ENCODE results near the gene UBE3B.

The UBE3B gene

DNA sequence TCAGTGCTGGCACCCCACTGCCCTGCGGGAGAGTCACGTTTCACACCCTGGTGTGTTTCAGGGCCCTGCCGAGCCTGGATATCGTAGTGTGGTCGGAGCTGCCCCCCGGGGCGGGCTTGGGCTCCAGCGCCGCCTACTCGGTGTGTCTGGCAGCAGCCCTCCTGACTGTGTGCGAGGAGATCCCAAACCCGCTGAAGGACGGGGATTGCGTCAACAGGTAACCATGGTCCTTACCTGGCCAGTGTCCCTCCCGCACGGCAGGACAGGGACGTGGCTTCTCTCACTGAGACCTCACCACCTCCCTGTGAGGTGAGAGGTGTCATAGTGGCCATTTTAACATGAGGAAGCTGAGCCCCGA is 103.9 kb downstream of the UBE3B start:
- no peaks in the 10 kb centered on the region; the same call in 1 of the 2 replicates for H4K20me1 ChIP-seq (ENCODE audit: control insufficient read depth, insufficient read depth, low read depth, low read length)
- no peaks in the 10 kb centered on the region for H3K27me3 ChIP-seq (ENCODE audit: control insufficient read depth, low read length)
- H3K36me3 ChIP-seq (ENCODE audit: control insufficient read depth, low read length) = peaks cover 78% of the 10 kb centered on the region
- no peaks in the 10 kb centered on the region for H3K4me1 ChIP-seq (ENCODE audit: control insufficient read depth, low read length)
- no peak overlapping the region for H3K27ac ChIP-seq (ENCODE audit: low read depth, low read length)
- no peak overlapping the region for H3K4me2 ChIP-seq (ENCODE audit: low read length)
- peaks cover 7% of the 10 kb centered on the region for H3K79me2 ChIP-seq (ENCODE audit: control insufficient read depth, low read length)
- no peak overlapping the region for H3K4me3 ChIP-seq (ENCODE audit: low read length)
- no peaks in the 10 kb centered on the region for H3K9me3 ChIP-seq (ENCODE audit: control insufficient read depth, insufficient read depth, low read length)
- no peak for TF ChIP-seq EZH2phosphoT487 (IDR thresholded peaks at IDR 0.05; ENCODE audit: borderline replicate concordance, low read length)
- TF ChIP-seq, protein P1, sequence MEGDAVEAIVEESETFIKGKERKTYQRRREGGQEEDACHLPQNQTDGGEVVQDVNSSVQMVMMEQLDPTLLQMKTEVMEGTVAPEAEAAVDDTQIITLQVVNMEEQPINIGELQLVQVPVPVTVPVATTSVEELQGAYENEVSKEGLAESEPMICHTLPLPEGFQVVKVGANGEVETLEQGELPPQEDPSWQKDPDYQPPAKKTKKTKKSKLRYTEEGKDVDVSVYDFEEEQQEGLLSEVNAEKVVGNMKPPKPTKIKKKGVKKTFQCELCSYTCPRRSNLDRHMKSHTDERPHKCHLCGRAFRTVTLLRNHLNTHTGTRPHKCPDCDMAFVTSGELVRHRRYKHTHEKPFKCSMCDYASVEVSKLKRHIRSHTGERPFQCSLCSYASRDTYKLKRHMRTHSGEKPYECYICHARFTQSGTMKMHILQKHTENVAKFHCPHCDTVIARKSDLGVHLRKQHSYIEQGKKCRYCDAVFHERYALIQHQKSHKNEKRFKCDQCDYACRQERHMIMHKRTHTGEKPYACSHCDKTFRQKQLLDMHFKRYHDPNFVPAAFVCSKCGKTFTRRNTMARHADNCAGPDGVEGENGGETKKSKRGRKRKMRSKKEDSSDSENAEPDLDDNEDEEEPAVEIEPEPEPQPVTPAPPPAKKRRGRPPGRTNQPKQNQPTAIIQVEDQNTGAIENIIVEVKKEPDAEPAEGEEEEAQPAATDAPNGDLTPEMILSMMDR (IDR thresholded peaks at IDR 0.05; ENCODE audit: low read depth, low read length, poor library complexity, severe bottlenecking) = no peak
- no peaks in the 10 kb centered on the region for H3K9me2 ChIP-seq (replicated peaks; ENCODE audit: control insufficient read depth, low read length)
- H3F3A ChIP-seq (ENCODE audit: control insufficient read depth, insufficient read depth) = no peaks in the 10 kb centered on the region

DNA sequence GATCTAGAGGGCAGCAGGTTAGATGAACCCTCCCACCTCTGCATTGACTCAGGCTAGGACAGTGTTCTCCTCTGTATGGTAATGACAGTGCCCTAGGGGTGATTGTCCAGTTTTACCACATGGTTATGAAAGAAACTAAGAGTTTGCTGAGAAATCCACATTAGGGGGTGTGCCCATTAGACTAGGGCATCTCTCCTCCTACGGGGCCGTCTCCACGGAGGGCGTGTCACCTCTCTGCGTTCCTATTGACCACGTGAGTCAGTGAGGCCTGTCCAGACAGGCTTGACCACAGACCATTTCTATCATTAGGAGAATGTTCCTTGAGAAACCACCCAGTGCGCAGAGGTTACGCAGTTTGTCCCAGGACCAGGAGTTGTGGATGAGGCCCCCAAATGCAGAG is 104.4 kb downstream of the UBE3B start:
- no peaks in the 10 kb centered on the region for H3K9me3 ChIP-seq (ENCODE audit: control insufficient read depth, insufficient read depth, low read length)

DNA sequence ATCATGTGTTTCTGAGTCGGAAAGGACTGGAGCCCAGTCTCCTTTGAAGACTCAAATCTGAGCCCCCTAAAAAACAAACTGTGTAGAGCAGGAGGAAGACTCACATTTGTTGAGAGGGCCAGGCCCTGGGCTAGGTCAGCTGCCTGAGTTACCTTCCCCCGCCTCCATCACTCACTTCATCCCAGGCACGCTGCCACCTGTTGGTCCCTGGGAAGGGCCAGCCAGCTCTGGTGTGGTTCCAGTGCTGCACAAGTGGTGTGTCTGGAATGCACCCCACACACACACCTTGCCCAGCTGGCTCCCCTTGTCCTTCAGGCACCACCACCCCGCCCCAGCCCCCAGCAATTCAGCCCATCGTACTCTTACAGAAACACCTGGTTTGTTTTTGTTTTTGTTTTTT is 105.2 kb downstream of the UBE3B start:
- H3K27ac ChIP-seq (ENCODE audit: low read depth, low read length) = no peak overlapping the region
- H3K79me2 ChIP-seq (ENCODE audit: control insufficient read depth, low read length) = peaks cover 4% of the 10 kb centered on the region; the same call in 1 of the 2 replicates
- H3F3A ChIP-seq (ENCODE audit: control insufficient read depth, insufficient read depth) = no peaks in the 10 kb centered on the region
- H3K9me2 ChIP-seq (replicated peaks; ENCODE audit: control insufficient read depth, low read length) = no peaks in the 10 kb centered on the region
- no peak overlapping the region for H3K4me2 ChIP-seq (ENCODE audit: low read length)
- H3K27me3 ChIP-seq (ENCODE audit: control insufficient read depth, low read length) = no peaks in the 10 kb centered on the region
- no peak overlapping the region for H3K4me3 ChIP-seq (ENCODE audit: low read length)
- no peaks in the 10 kb centered on the region; the same call in 1 of the 2 replicates for H4K20me1 ChIP-seq (ENCODE audit: control insufficient read depth, insufficient read depth, low read depth, low read length)
- no peaks in the 10 kb centered on the region for H3K4me1 ChIP-seq (ENCODE audit: control insufficient read depth, low read length)
- H3K36me3 ChIP-seq (ENCODE audit: control insufficient read depth, low read length) = peaks cover 80% of the 10 kb centered on the region
- TF ChIP-seq, protein P1 (IDR thresholded peaks at IDR 0.05; ENCODE audit: low read depth, low read length, poor library complexity, severe bottlenecking) = no peak
- no peak for TF ChIP-seq EZH2phosphoT487 (IDR thresholded peaks at IDR 0.05; ENCODE audit: borderline replicate concordance, low read length)
- H3K9me3 ChIP-seq (ENCODE audit: control insufficient read depth, insufficient read depth, low read length) = no peaks in the 10 kb centered on the region

More for the DNA sequence above, 104.4 kb downstream of the UBE3B start:
- Histone ChIP-seq H3K79me2 (ENCODE audit: control insufficient read depth, low read length) (peaks cover 7% of the 10 kb centered on the region), H3K9me2 (replicated peaks; ENCODE audit: control insufficient read depth, low read length) (no peaks in the 10 kb centered on the region), H3K4me3 (ENCODE audit: low read length) (no peak overlapping the region), H3F3A (ENCODE audit: control insufficient read depth, insufficient read depth) (no peaks in the 10 kb centered on the region), H4K20me1 (ENCODE audit: control insufficient read depth, insufficient read depth, low read depth, low read length) (no peaks in the 10 kb centered on the region; the same call in 1 of the 2 replicates), H3K27ac (ENCODE audit: low read depth, low read length) (no peak overlapping the region), H3K4me1 (ENCODE audit: control insufficient read depth, low read length) (no peaks in the 10 kb centered on the region), H3K4me2 (ENCODE audit: low read length) (no peak overlapping the region), H3K36me3 (ENCODE audit: control insufficient read depth, low read length) (peaks cover 80% of the 10 kb centered on the region), H3K27me3 (ENCODE audit: control insufficient read depth, low read length) (no peaks in the 10 kb centered on the region)
- TF ChIP-seq, protein P1 (IDR thresholded peaks at IDR 0.05; ENCODE audit: low read depth, low read length, poor library complexity, severe bottlenecking) = no peak
- no peak for TF ChIP-seq EZH2phosphoT487 (IDR thresholded peaks at IDR 0.05; ENCODE audit: borderline replicate concordance, low read length)

Measured in DOHH2 (cell line).